Ishikawa (cell line): ENCODE results near the gene CALCOCO2.

Experiments used
- CEBPB ChIP-seq: IDR thresholded peaks from 2 replicates; pipeline ENCODE4 v1.6.1; 2012
- CREB1 ChIP-seq: IDR thresholded peaks from 2 replicates; pipeline ENCODE4 v1.6.1; 2012; ENCODE audit warnings: low read depth
- EP300 ChIP-seq: IDR thresholded peaks from 2 replicates; pipeline ENCODE4 v1.6.1; 2012; ENCODE audit warnings: borderline replicate concordance
- FOXM1 ChIP-seq: IDR thresholded peaks from 2 replicates; pipeline ENCODE4 v1.6.1; 2012; ENCODE audit warnings: low read depth, borderline replicate concordance
- REST ChIP-seq: IDR thresholded peaks from 2 replicates; pipeline ENCODE4 v1.6.1; 2012; ENCODE audit warnings: low read depth, mild to moderate bottlenecking
- TAF1 ChIP-seq: IDR thresholded peaks from 2 replicates; pipeline ENCODE4 v1.6.1; 2012; ENCODE audit warnings: low read depth, mild to moderate bottlenecking
- YY1 ChIP-seq: IDR thresholded peaks from 2 replicates; pipeline ENCODE4 v1.6.1; 2012; ENCODE audit warnings: low read depth

- TF ChIP-seq CREB1 (no peak), FOXM1 (no peak), EP300 (no peak), YY1 (no peak), TAF1 (no peak), REST (no peak), CEBPB (no peak)
Measured at GRCh38 chr17:48819466-48819865, 11.4 kb upstream of the CALCOCO2 start.
